Mesodermal cell (in vitro differentiated cells): ENCODE results near the gene GLB1L3.
"Not testable (repeated sequence)": the region's sequence is repeated elsewhere in the genome, so short reads cannot be mapped to it uniquely, and the experiment has no call there.

Experiments
- H3K27ac ChIP-seq: 2 replicates; pipeline ENCODE4 v1.7.0; 2013; ENCODE audit warnings: mild to moderate bottlenecking, low read depth, low read length, moderate library complexity; ENCODE audit not compliant: severe bottlenecking
- H3K36me3 ChIP-seq: 2 replicates; pipeline ENCODE4 v1.7.1; 2013; ENCODE audit warnings: mild to moderate bottlenecking, low read length, moderate library complexity; ENCODE audit not compliant: control insufficient read depth, insufficient read depth
- H3K4me1 ChIP-seq: one replicate; pipeline ENCODE4 v1.7.1; 2013; ENCODE audit warnings: mild to moderate bottlenecking, low read length; ENCODE audit not compliant: insufficient read depth, control insufficient read depth, poor library complexity, severe bottlenecking
- H3K4me3 ChIP-seq: 2 replicates; pipeline ENCODE4 v1.7.0; 2013; ENCODE audit warnings: low read length, control low read depth, mild to moderate bottlenecking; ENCODE audit not compliant: insufficient read depth, poor library complexity, severe bottlenecking; ENCODE audit errors: extremely low read depth
- H3K9me3 ChIP-seq: 2 replicates; pipeline ENCODE4 v1.7.1; 2013; ENCODE audit warnings: mild to moderate bottlenecking, low read length, moderate library complexity; ENCODE audit not compliant: control insufficient read depth
- WGBS, 2 experiments: methylation state at CpG; one replicate each; pipeline ENCODE4 v1.1.5; 2013; ENCODE audit warnings: missing lambda C conversion rate in 2 of 2; ENCODE audit not compliant: insufficient coverage in 2 of 2; 5-methylcytosine and 5-hydroxymethylcytosine counted together

Gene GLB1L3

GRCh38 chr11:134334796-134335571, 58.8 kb downstream of the GLB1L3 start:
- Histone ChIP-seq H3K9me3 (no peaks in the 10 kb centered on the region), H3K27ac (no peak overlapping the region), H3K4me1 (no peaks in the 10 kb centered on the region), H3K36me3 (no peaks in the 10 kb centered on the region), H3K4me3 (no peak overlapping the region)
- WGBS, 2 experiments: 83 to 94% methylated on average over 7 to 8 of the region's 10 CpGs

DNA sequence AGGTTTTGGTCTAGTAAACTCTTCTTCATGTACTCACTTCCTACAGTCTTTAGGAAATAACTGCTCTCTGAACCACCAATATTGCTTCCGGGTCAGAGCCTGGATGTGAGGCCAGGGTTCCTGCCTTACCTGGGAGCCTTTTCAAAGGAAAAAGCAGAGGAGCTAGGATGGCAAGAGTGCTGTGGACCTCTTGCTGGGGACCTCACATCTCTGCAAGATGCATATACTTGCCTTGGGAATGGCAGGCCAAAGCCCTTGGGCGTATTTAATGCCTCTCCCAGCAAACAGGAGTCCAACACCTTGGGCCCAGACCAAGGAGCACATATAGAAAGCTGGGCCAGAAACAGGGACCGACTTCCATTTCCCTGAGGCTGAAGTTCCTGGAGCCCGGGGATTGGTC, 60.9 kb downstream of the GLB1L3 start:
- no peaks in the 10 kb centered on the region for H3K36me3 ChIP-seq
- H3K27ac ChIP-seq: no peak overlapping the region
- WGBS, 2 experiments: 90 to 97% methylated on average over 3 of the region's 4 CpGs
- no peak overlapping the region for H3K4me3 ChIP-seq
- H3K9me3 ChIP-seq: no peaks in the 10 kb centered on the region
- H3K4me1 ChIP-seq: no peaks in the 10 kb centered on the region

- H3K27ac ChIP-seq: no peak overlapping the region
- H3K36me3 ChIP-seq: no peaks in the 10 kb centered on the region
- H3K4me3 ChIP-seq: no peak overlapping the region
- WGBS, 2 experiments: 90 to 96% methylated on average over 14 of the region's 15 CpGs
- H3K4me1 ChIP-seq: no peaks in the 10 kb centered on the region
- H3K9me3 ChIP-seq: no peaks in the 10 kb centered on the region
These were observed 61.9 kb downstream of the GLB1L3 start for GRCh38 chr11:134338068-134338467.

DNA sequence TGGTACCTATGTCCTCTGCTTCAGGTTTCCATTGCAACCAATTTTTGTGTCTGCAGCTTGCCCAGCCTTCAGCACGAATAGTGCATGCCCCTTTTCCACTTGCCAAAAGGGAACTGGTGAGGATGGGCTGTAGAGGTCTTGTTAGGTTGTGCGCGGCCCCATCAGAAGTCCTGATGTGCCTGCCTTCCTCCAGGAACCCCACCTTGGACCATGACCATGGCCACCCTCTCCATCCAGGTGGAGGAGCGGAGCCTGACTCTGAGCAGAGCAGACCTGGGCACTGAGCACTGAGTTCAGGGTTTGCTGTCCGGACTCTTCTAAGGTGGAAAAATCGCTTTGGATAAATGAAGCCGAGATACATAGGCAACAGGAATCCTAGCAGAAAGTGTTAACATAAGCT, 62.5 kb downstream of the GLB1L3 start:
- WGBS, 2 experiments: 90 to 95% methylated on average over 4 to 5 of the region's 7 CpGs
- H3K36me3 ChIP-seq: no peaks in the 10 kb centered on the region
- no peak overlapping the region for H3K27ac ChIP-seq
- H3K4me1 ChIP-seq: peaks cover 3% of the 10 kb centered on the region
- no peaks in the 10 kb centered on the region for H3K9me3 ChIP-seq
- no peak overlapping the region for H3K4me3 ChIP-seq

- Histone ChIP-seq H3K4me1 (peaks cover 4% of the 10 kb centered on the region), H3K36me3 (no peaks in the 10 kb centered on the region), H3K4me3 (no peak overlapping the region), H3K27ac (no peak overlapping the region), H3K9me3 (no peaks in the 10 kb centered on the region)
- 87 to 100% methylated on average over 1 to 3 of the region's 4 CpGs for WGBS, 2 experiments
These were observed 63.6 kb downstream of the GLB1L3 start for GRCh38 chr11:134339756-134340155.

- Histone ChIP-seq H3K4me1 (peaks cover 4% of the 10 kb centered on the region), H3K4me3 (no peak overlapping the region), H3K36me3 (no peaks in the 10 kb centered on the region), H3K9me3 (no peaks in the 10 kb centered on the region), H3K27ac (no peak overlapping the region)
- WGBS, 2 experiments: 91 to 95% methylated on average over 5 to 8 of the region's 11 CpGs
These were observed 64.3 kb downstream of the GLB1L3 start for GRCh38 chr11:134340354-134340964.

GRCh38 chr11:134341805-134342571, 65.8 kb downstream of the GLB1L3 start:
- H3K4me1 ChIP-seq: peaks cover 4% of the 10 kb centered on the region
- 95 to 96% methylated on average over 54 to 68 of the region's 68 CpGs for WGBS, 2 experiments
- H3K36me3 ChIP-seq: no peaks in the 10 kb centered on the region
- no peak overlapping the region for H3K27ac ChIP-seq
- H3K9me3 ChIP-seq: no peaks in the 10 kb centered on the region
- H3K4me3 ChIP-seq: no peak overlapping the region

DNA sequence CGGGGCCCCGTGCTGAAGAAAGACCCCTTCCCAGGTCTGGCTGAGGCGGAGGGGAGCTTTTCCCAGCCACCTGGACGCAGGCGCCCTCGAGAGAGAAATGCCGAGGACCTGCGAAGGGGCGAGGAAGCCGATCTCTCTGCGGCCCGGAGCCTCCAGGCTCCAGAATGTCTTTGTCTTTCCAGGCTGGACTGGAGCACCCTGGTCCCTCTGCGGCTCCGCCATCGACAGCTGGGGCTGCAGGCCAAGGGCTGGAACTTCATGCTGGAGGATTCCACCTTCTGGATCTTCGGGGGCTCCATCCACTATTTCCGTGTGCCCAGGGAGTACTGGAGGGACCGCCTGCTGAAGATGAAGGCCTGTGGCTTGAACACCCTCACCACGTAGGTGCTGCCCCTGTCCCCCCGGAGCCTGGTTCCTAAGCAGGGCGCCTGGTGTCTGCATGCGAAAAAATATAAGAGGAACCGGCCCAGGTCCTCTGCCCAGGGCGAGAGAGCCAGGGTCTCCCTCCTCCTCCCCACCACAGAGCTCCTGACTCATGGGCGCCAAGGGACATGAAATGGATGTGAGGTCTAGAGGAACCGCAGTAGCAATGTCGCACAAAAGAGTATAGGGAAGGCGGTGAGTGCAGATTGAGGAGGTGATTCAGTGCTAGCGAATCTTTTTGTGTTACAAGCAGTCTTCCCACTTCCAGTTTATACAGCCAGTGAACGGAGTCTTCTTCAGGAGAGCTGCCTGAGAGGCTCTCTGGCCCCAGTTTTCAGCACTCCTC, 66.6 kb downstream of the GLB1L3 start:
- H3K4me1 ChIP-seq: peaks cover 4% of the 10 kb centered on the region
- H3K9me3 ChIP-seq: no peaks in the 10 kb centered on the region
- H3K4me3 ChIP-seq: no peak overlapping the region
- 94 to 95% methylated on average over 27 of the region's 30 CpGs for WGBS, 2 experiments
- H3K27ac ChIP-seq: no peak overlapping the region
- no peaks in the 10 kb centered on the region for H3K36me3 ChIP-seq

- Histone ChIP-seq H3K9me3 (no peaks in the 10 kb centered on the region), H3K4me1 (peaks cover 4% of the 10 kb centered on the region), H3K36me3 (no peaks in the 10 kb centered on the region), H3K4me3 (no peak overlapping the region), H3K27ac (no peak overlapping the region)
- 85 to 86% methylated on average over 13 to 14 of the region's 15 CpGs for WGBS, 2 experiments
These were observed 67.5 kb downstream of the GLB1L3 start for GRCh38 chr11:134343646-134344045.

DNA sequence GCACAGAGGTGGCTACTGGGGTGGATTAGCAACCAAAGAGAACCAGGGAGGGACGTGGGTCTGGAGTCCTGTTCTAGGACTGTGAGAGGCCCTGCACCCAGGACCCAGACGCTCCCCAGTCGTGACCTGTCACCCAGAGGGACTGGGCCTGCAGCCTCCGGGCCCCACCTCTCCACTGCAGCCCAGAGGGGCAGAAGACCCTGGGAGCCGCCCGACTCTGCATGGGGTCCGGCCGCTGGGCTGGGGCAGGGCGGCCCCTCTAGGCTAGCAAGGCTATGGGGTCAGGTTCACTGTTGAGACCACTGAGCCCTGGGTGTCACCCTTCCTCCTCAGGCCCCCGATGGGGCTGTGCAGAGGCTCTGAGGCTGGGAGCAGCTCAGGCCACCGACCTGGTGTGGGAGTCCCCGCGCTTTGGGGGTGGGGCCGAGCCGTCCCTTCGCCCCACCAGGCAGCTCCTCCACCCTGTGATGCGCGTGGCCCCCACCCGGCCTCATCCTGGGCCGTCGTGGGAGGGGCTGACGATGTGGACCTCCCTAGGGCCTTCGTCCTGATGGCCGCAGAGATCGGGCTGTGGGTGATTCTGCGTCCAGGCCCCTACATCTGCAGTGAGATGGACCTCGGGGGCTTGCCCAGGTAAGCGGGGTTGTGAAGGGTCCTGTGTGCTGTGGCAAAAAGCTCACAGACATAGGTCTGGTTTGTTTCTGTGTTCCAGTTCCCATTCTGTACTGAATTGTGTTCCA, 68.5 kb downstream of the GLB1L3 start:
- not testable (repeated sequence) for H3K36me3 ChIP-seq, H3K4me3 ChIP-seq, H3K9me3 ChIP-seq, H3K4me1 ChIP-seq, H3K27ac ChIP-seq
- WGBS, 2 experiments: 90 to 95% methylated on average over 9 to 20 of the region's 28 CpGs
